ENCODE data around the gene PALM2AKAP2. TPM values are rescaled to one million over a fixed set of nuclear protein-coding genes. Genes with fewer than 3 reads are reported as not detected.

PALM2AKAP2 gene
- total RNA-seq, 1 donor from 2014 or later, result 76.1 TPM

GRCh38 chr9:109770101-109770500 is 9.9 kb upstream of the PALM2AKAP2 start:
- no peak for ATAC-seq
- DNase-seq, result no peak
- intact Hi-C loops (cut with micrococcal nuclease), result no loop called here

- DNase-seq (no peak), ATAC-seq (no peak)
- intact Hi-C loops (cut with micrococcal nuclease), result no loop called here
Observed at GRCh38 chr9:109771087-109771486, 8.9 kb upstream of the PALM2AKAP2 start.

- intact Hi-C loops (cut with micrococcal nuclease), result no loop called here
- ATAC-seq, result peak; percentile 91
- DNase-seq, result peak; percentile 77
Observed at GRCh38 chr9:109771796-109772531, 8.0 kb upstream of the PALM2AKAP2 start.

- ATAC-seq (no peak), DNase-seq (no peak)
- intact Hi-C loops (cut with micrococcal nuclease), result no loop called here
Observed at GRCh38 chr9:109775516-109775915, 4.5 kb upstream of the PALM2AKAP2 start.

GRCh38 chr9:109776391-109776790 is 3.6 kb upstream of the PALM2AKAP2 start:
- no peak for ATAC-seq
- DNase-seq, result no peak
- intact Hi-C loops (cut with micrococcal nuclease), result no loop called here

- DNase-seq, result no peak
- peak; percentile 60 for ATAC-seq
- intact Hi-C loops (cut with micrococcal nuclease), result no loop called here
Observed at GRCh38 chr9:109780453-109781033, 545 bp downstream of the PALM2AKAP2 start.

GRCh38 chr9:109781086-109781485 is 1.1 kb downstream of the PALM2AKAP2 start:
- DNase-seq (no peak), ATAC-seq (peak; percentile 10)
- intact Hi-C loops (cut with micrococcal nuclease), result no loop called here

GRCh38 chr9:109781541-109782197 is 1.7 kb downstream of the PALM2AKAP2 start:
- intact Hi-C loops (cut with micrococcal nuclease), result no loop called here
- peak; percentile 50 for ATAC-seq
- DNase-seq, result no peak

GRCh38 chr9:109787735-109788134 is 7.7 kb downstream of the PALM2AKAP2 start:
- ATAC-seq, result no peak
- intact Hi-C loops (cut with micrococcal nuclease), result no loop called here

GRCh38 chr9:109789556-109789955 is 9.6 kb downstream of the PALM2AKAP2 start:
- peak; percentile 42 for ATAC-seq
- intact Hi-C loops (cut with micrococcal nuclease), result no loop called here
- no peak for DNase-seq

More at GRCh38 chr9:109787735-109788134, 7.7 kb downstream of the PALM2AKAP2 start:
- no peak for DNase-seq

GRCh38 chr9:109789971-109790370 is 10.0 kb downstream of the PALM2AKAP2 start:
- ATAC-seq, result no peak
- DNase-seq, result no peak
- intact Hi-C loops (cut with micrococcal nuclease), result no loop called here

- DNase-seq, result no peak
- ATAC-seq, result no peak
- intact Hi-C loops (cut with micrococcal nuclease), result no loop called here
Observed at GRCh38 chr9:109791003-109791677, 11.1 kb downstream of the PALM2AKAP2 start.

- intact Hi-C loops (cut with micrococcal nuclease), result no loop called here
- no peak for ATAC-seq
- DNase-seq, result no peak
Observed at GRCh38 chr9:109791747-109792146, 11.7 kb downstream of the PALM2AKAP2 start.

GRCh38 chr9:109792951-109793546 is 13.1 kb downstream of the PALM2AKAP2 start:
- peak; percentile 37 for ATAC-seq
- no peak for DNase-seq
- intact Hi-C loops (cut with micrococcal nuclease), result no loop called here

GRCh38 chr9:109793921-109794320 is 13.9 kb downstream of the PALM2AKAP2 start:
- no peak for ATAC-seq
- intact Hi-C loops (cut with micrococcal nuclease), result no loop called here
- no peak for DNase-seq

- peak; percentile 78 for ATAC-seq
- intact Hi-C loops (cut with micrococcal nuclease), result no loop called here
- DNase-seq, result peak; percentile 45
Observed at GRCh38 chr9:109794361-109795012, 14.5 kb downstream of the PALM2AKAP2 start.

- intact Hi-C loops (cut with micrococcal nuclease), result no loop called here
- ATAC-seq, result peak; percentile 32
- DNase-seq, result no peak
Observed at GRCh38 chr9:109795613-109796012, 15.6 kb downstream of the PALM2AKAP2 start.

GRCh38 chr9:109796078-109796477 is 16.1 kb downstream of the PALM2AKAP2 start:
- intact Hi-C loops (cut with micrococcal nuclease), result no loop called here
- ATAC-seq, result no peak
- no peak for DNase-seq

GRCh38 chr9:109797006-109797405 is 17.0 kb downstream of the PALM2AKAP2 start:
- DNase-seq (no peak), ATAC-seq (no peak)
- intact Hi-C loops (cut with micrococcal nuclease), result no loop called here

All from left ventricle myocardium superior (tissue), 1 donor.